GM12878 (cell line): ENCODE results near the gene DGKB. TPM values are rescaled to one million over a fixed set of nuclear protein-coding genes. Genes with fewer than 3 reads are reported as not detected.

Experiments
- ATAC-seq: fragments of 200-7000 bp; cut with Tn5 transposase; 3 replicates; pipeline ENCODE4 v1.9.1; 2020; ENCODE audit warnings: mild to moderate bottlenecking, moderate library complexity
- BruUV-seq: library from RNA; stranded (reverse); fragments of 400-500 nt; replicated peaks from 2 replicates; lab custom pipeline; 2021; lab: Mats Ljungman, UMichigan
- CTCF ChIA-PET: fragments of 300-600 bp; sonication (Branson Sonifier 250); formaldehyde crosslinking; extraction: SDS; loops from one replicate; lab custom pipeline; 2021; ENCODE audit warnings: inconsistent platforms; lab: Yijun Ruan, JAX
- POLR2A ChIA-PET: fragments of 350-600 bp; formaldehyde crosslinking; extraction: SDS; loops from one replicate; lab custom pipeline; 2021; ENCODE audit warnings: inconsistent platforms; lab: Charles Lee
- RAD21 ChIA-PET: fragments of 300-600 bp; sonication (Branson Sonifier 250); formaldehyde crosslinking; loops from one replicate; lab custom pipeline; 2023; ENCODE audit warnings: antibody characterized with exemption; ENCODE audit not compliant: unreplicated experiment; lab: Charles Lee
- SMC1A ChIA-PET: fragments of 300-600 bp; sonication (Branson Sonifier 250); formaldehyde crosslinking; loops from one replicate; lab custom pipeline; 2023; ENCODE audit not compliant: unreplicated experiment, uncharacterized antibody; lab: Charles Lee
- DNase-seq: peaks from one replicate; pipeline ENCODE4 v3.0.0-alpha.2; 2011; ENCODE audit warnings: low read depth, low spot score
- FAIRE-seq: peaks from 3 replicates; lab custom pipeline; 2011; peaks lifted over from hg19 to GRCh38; lab: Jason Lieb, UNC
- H2AFZ ChIP-seq: 2 replicates; pipeline ENCODE4 v1.6.0; 2011; ENCODE audit warnings: low read depth, low read length, control low read depth; ENCODE audit not compliant: control insufficient read depth
- H3K27ac ChIP-seq: 2 replicates; pipeline ENCODE4 v1.5.1; 2011; ENCODE audit warnings: control low read depth; ENCODE audit not compliant: control insufficient read depth, insufficient read depth
- H3K27me3 ChIP-seq, 2 experiments: replicated peaks in 1 of 2; 2 replicates each; pipeline versions ENCODE4 v1.6.0 to v1.6.1; 2011; ENCODE audit warnings: low read length in 1 of 2; ENCODE audit not compliant: control insufficient read depth in 2 of 2, insufficient read depth in 2 of 2
- H3K36me3 ChIP-seq, 2 experiments: 2 replicates each; pipeline ENCODE4 v1.5.1; 2011; ENCODE audit warnings: low read length in 1 of 2; ENCODE audit not compliant: control insufficient read depth in 2 of 2, insufficient read depth in 2 of 2
- H3K4me1 ChIP-seq: 2 replicates; pipeline ENCODE4 v1.6.1; 2011; ENCODE audit warnings: mild to moderate bottlenecking, low read length, moderate library complexity, mixed read lengths; ENCODE audit not compliant: control insufficient read depth, insufficient read depth
- H3K4me2 ChIP-seq: 2 replicates; pipeline ENCODE4 v1.6.0; 2011; ENCODE audit warnings: control low read depth; ENCODE audit not compliant: control insufficient read depth, insufficient read depth
- H3K4me3 ChIP-seq: fragments of 200-600 bp; sonication (generic); 2 replicates; pipeline ENCODE4 v1.5.1; 2016
- H3K79me2 ChIP-seq: 2 replicates; pipeline ENCODE4 v1.6.0; 2011; ENCODE audit warnings: low read length; ENCODE audit not compliant: control insufficient read depth, insufficient read depth
- H3K9ac ChIP-seq: 2 replicates; pipeline ENCODE4 v1.8.0; 2011; ENCODE audit warnings: low read length, control low read depth, mixed read lengths; ENCODE audit not compliant: control insufficient read depth, insufficient read depth
- H3K9me3 ChIP-seq: replicated peaks from 3 replicates; pipeline ENCODE4 v1.5.1; 2011; ENCODE audit warnings: mild to moderate bottlenecking, low read length; ENCODE audit not compliant: control insufficient read depth, insufficient read depth
- H4K20me1 ChIP-seq: 2 replicates; pipeline ENCODE4 v1.6.0; 2011; ENCODE audit not compliant: control insufficient read depth, insufficient read depth
- CHD2 ChIP-seq: IDR thresholded peaks from 2 replicates; pipeline ENCODE4 v1.6.1; 2011; ENCODE audit warnings: low read depth, low read length, improper control_type of control experiment, borderline replicate concordance
- GABPA ChIP-seq: IDR thresholded peaks from 2 replicates; pipeline ENCODE4 v1.6.1; 2014; ENCODE audit warnings: antibody characterized with exemption, low read depth, mild to moderate bottlenecking, inconsistent platforms
- HCFC1 ChIP-seq: fragments of 150-350 bp; IDR thresholded peaks from 2 replicates; pipeline ENCODE4 v1.6.1; 2014; ENCODE audit warnings: low read length
- HSF1 ChIP-seq: fragments of 150-350 bp; IDR thresholded peaks from 2 replicates; pipeline ENCODE4 v1.6.1; 2014; ENCODE audit warnings: mild to moderate bottlenecking, low read depth, low read length
- MLLT1 ChIP-seq: fragments of 450-650 bp; IDR thresholded peaks from 2 replicates; pipeline ENCODE4 v1.6.1; 2016; ENCODE audit warnings: mild to moderate bottlenecking
- NR2C1 ChIP-seq: fragments of 450-650 bp; IDR thresholded peaks from 2 replicates; pipeline ENCODE4 v1.6.1; 2017; ENCODE audit warnings: antibody characterized with exemption, mild to moderate bottlenecking, moderate library complexity
- PRDM15 ChIP-seq: fragments of 450-650 bp; formaldehyde crosslinking; IDR thresholded peaks from 2 replicates; pipeline ENCODE4 v1.4.0; 2020; ENCODE audit warnings: mild to moderate bottlenecking, moderate library complexity
- RAD51 ChIP-seq: fragments of 450-650 bp; IDR thresholded peaks from 2 replicates; pipeline ENCODE4 v1.6.1; 2016; ENCODE audit warnings: moderate library complexity, mild to moderate bottlenecking, inconsistent platforms
- SREBF1 ChIP-seq: IDR thresholded peaks from 2 replicates; pipeline ENCODE4 v1.6.1; 2012; ENCODE audit warnings: mild to moderate bottlenecking, low read length
- SUPT20H ChIP-seq: IDR thresholded peaks from 2 replicates; pipeline ENCODE4 v1.6.1; 2011; ENCODE audit warnings: low read depth, mild to moderate bottlenecking, low read length, moderate library complexity, borderline replicate concordance; ENCODE audit not compliant: control insufficient read depth
- in situ Hi-C: fragments of 300-500 bp; cut with MboI; formaldehyde crosslinking; loops from 9 replicates; pipeline ENCODE4 v1.14.3; 2018; ENCODE audit warnings: mixed read lengths
- intact Hi-C: fragments of 100-400 bp; cut with micrococcal nuclease; formaldehyde crosslinking; loops from one replicate; pipeline ENCODE4 v1.14.2; 2022; ENCODE audit not compliant: unreplicated experiment
- polyA plus RNA-seq, 11 experiments: library from polyadenylated mRNA; depleted of rRNA in 4 of 11; unstranded in 6 of 11; stranded (reverse) in 5 of 11; fragments of >200 nt; fragmentation: Nextera tagmentation in 4 of 11; fragmentation: Illumina TruSeq in 1 of 11; extraction: Ambion mirVana in 4 of 11; extraction: Trizol in 1 of 11; gene quantifications; 1 replicate in 1 of 11; 2 replicates in 10 of 11; pipeline versions ENCODE4 v1.2.1 to v1.2.3, GENCODE V29; 2011 to 2016; ENCODE audit warnings: inconsistent platforms in 2 of 11, missing spikeins in 2 of 11, low read depth in 1 of 11
- total RNA-seq, 4 experiments: library from RNA; depleted of rRNA in 3 of 4; stranded (reverse); fragments of >200 nt in 3 of 4; fragmentation: Illumina TruSeq in 1 of 4; extraction: Trizol in 1 of 4; gene quantifications; 2 replicates each; pipeline versions ENCODE4 v1.2.1 to v1.2.3, GENCODE V29; 2013 to 2021
- TF ChIP-seq, protein P1 (sequence below): fragments of 450-650 bp; IDR thresholded peaks from 2 replicates; pipeline ENCODE4 v1.6.1; 2017; ENCODE audit warnings: mild to moderate bottlenecking, moderate library complexity

Gene DGKB
- total and polyA plus RNA-seq, 10 of the 15 experiments (the other 5 are each of a cell fraction or from before 2014, with no cell fraction given), result 0.02 to 0.10 (median 0.04) TPM; not detected in 6

DNA sequence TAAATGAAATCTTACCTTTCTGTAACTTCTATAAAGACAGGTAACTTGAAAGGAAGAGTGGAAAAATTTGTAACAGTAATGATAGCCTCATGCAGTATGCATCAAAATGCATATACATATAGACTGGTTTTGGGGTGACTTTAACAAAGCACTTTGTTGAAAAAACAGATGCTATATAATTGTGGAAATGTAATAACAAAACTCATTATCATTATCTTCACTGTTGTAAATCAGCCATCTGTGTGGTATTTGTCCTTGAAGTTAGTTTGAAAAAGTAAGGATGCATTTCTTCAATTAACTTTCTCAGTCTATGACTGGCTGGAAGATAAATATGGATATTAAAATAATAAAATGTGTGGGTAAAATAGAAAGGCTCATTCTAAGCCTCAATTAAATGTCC lies 6.1 kb upstream of the DGKB start:
- Histone ChIP-seq H3K4me2 (no peak overlapping the region), H3K79me2 (no peaks in the 10 kb centered on the region), H3K4me3 (no peak overlapping the region), H3K36me3 (no peaks in the 10 kb centered on the region), H2AFZ (no peak overlapping the region), H3K27me3 (no peaks in the 10 kb centered on the region), H4K20me1 (no peaks in the 10 kb centered on the region), H3K4me1 (no peaks in the 10 kb centered on the region)
- ChIA-PET RAD21 (no interaction called here), CTCF (interaction anchor here (0.7 kb wide), 1 partner anchor 244 kb away, joined by 3 read pairs; no protein-coding TSS in a partner anchor), POLR2A (no interaction called here), SMC1A (no interaction called here)
- in situ Hi-C loops (no loop called here), intact Hi-C loops (no loop called here)
- FAIRE-seq, result no peak
- DNase-seq, result no peak
- no peak for TF ChIP-seq NR2C1
- TF ChIP-seq SUPT20H, result no peak
- no peak for TF ChIP-seq PRDM15 (CRISPR knock-in tag)
- no peak for TF ChIP-seq HCFC1
- TF ChIP-seq CHD2, result no peak
- TF ChIP-seq MLLT1, result no peak
- TF ChIP-seq GABPA, result no peak
- no peak for TF ChIP-seq RAD51
- TF ChIP-seq SREBF1, result no peak
- TF ChIP-seq, protein P1, sequence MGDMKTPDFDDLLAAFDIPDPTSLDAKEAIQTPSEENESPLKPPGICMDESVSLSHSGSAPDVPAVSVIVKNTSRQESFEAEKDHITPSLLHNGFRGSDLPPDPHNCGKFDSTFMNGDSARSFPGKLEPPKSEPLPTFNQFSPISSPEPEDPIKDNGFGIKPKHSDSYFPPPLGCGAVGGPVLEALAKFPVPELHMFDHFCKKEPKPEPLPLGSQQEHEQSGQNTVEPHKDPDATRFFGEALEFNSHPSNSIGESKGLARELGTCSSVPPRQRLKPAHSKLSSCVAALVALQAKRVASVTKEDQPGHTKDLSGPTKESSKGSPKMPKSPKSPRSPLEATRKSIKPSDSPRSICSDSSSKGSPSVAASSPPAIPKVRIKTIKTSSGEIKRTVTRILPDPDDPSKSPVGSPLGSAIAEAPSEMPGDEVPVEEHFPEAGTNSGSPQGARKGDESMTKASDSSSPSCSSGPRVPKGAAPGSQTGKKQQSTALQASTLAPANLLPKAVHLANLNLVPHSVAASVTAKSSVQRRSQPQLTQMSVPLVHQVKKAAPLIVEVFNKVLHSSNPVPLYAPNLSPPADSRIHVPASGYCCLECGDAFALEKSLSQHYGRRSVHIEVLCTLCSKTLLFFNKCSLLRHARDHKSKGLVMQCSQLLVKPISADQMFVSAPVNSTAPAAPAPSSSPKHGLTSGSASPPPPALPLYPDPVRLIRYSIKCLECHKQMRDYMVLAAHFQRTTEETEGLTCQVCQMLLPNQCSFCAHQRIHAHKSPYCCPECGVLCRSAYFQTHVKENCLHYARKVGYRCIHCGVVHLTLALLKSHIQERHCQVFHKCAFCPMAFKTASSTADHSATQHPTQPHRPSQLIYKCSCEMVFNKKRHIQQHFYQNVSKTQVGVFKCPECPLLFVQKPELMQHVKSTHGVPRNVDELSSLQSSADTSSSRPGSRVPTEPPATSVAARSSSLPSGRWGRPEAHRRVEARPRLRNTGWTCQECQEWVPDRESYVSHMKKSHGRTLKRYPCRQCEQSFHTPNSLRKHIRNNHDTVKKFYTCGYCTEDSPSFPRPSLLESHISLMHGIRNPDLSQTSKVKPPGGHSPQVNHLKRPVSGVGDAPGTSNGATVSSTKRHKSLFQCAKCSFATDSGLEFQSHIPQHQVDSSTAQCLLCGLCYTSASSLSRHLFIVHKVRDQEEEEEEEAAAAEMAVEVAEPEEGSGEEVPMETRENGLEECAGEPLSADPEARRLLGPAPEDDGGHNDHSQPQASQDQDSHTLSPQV, result no peak
- TF ChIP-seq HSF1, result no peak
- TF ChIP-seq, all 136 proteins: peak for 0
- Histone ChIP-seq H3K9ac (no peak overlapping the region), H3K9me3 (no peaks in the 10 kb centered on the region), H3K27ac (no peak overlapping the region)
- BruUV-seq, result no TSS peak
- no peak for ATAC-seq
